Astrocyte (in vitro differentiated cells and primary cell): ENCODE data around the gene AURKAIP1. TPM values are rescaled to one million over a fixed set of nuclear protein-coding genes. Genes with fewer than 3 reads are reported as not detected.

Source experiments
- DNase-seq: peaks from one replicate; pipeline ENCODE4 v3.0.0-alpha.2; 2010; ENCODE audit warnings: low read depth
- FAIRE-seq: peaks from 2 replicates; lab custom pipeline; 2011; peaks lifted over from hg19 to GRCh38; lab: Jason Lieb, UNC
- H2AFZ ChIP-seq: 2 replicates; pipeline ENCODE4 v1.6.0; 2012; ENCODE audit warnings: low read depth, low read length, inconsistent platforms
- H3K27ac ChIP-seq: 2 replicates; pipeline ENCODE4 v1.5.1; 2011; ENCODE audit warnings: low read depth, low read length, inconsistent platforms
- H3K27me3 ChIP-seq: 2 replicates; pipeline ENCODE4 v1.6.0; 2011; ENCODE audit warnings: low read length, inconsistent platforms; ENCODE audit not compliant: insufficient read depth
- H3K36me3 ChIP-seq: 2 replicates; pipeline ENCODE4 v1.5.1; 2011; ENCODE audit warnings: low read length, inconsistent platforms; ENCODE audit not compliant: insufficient read depth
- H3K4me1 ChIP-seq: 2 replicates; pipeline ENCODE4 v1.5.1; 2011; ENCODE audit warnings: low read length, inconsistent platforms; ENCODE audit not compliant: insufficient read depth
- H3K4me2 ChIP-seq: 2 replicates; pipeline ENCODE4 v1.6.0; 2012; ENCODE audit warnings: low read length, inconsistent platforms
- H3K4me3 ChIP-seq: 2 replicates; pipeline ENCODE4 v1.5.1; 2011; ENCODE audit warnings: low read depth, mild to moderate bottlenecking, low read length, inconsistent platforms; ENCODE audit not compliant: insufficient read depth
- H3K79me2 ChIP-seq: 2 replicates; pipeline ENCODE4 v1.6.0; 2012; ENCODE audit warnings: mild to moderate bottlenecking, low read length, inconsistent platforms; ENCODE audit not compliant: insufficient read depth
- H3K9ac ChIP-seq: 2 replicates; pipeline ENCODE4 v1.6.0; 2012; ENCODE audit warnings: mild to moderate bottlenecking, low read length, inconsistent platforms
- H3K9me3 ChIP-seq: 2 replicates; pipeline ENCODE4 v1.5.1; 2012; ENCODE audit warnings: low read depth, mild to moderate bottlenecking, low read length, inconsistent platforms; ENCODE audit not compliant: insufficient read depth
- H4K20me1 ChIP-seq: 2 replicates; pipeline ENCODE4 v1.6.0; 2012; ENCODE audit warnings: low read length, inconsistent platforms; ENCODE audit not compliant: insufficient read depth
- H3K27ac Mint-ChIP-seq: one replicate; pipeline ENCODE4 v1.8.0; 2021; ENCODE audit warnings: mild to moderate bottlenecking, mixed read lengths; ENCODE audit not compliant: unreplicated experiment
- H3K27me3 Mint-ChIP-seq: one replicate; pipeline ENCODE4 v1.8.0; 2021; ENCODE audit warnings: low read depth, mixed read lengths; ENCODE audit not compliant: unreplicated experiment
- H3K36me3 Mint-ChIP-seq: one replicate; pipeline ENCODE4 v1.8.0; 2021; ENCODE audit warnings: low read depth, mixed read lengths; ENCODE audit not compliant: unreplicated experiment
- H3K4me1 Mint-ChIP-seq: one replicate; pipeline ENCODE4 v1.8.0; 2021; ENCODE audit warnings: low read depth, mixed read lengths; ENCODE audit not compliant: unreplicated experiment
- H3K4me3 Mint-ChIP-seq: one replicate; pipeline ENCODE4 v1.8.0; 2021; ENCODE audit warnings: mild to moderate bottlenecking, moderate library complexity, mixed read lengths; ENCODE audit not compliant: unreplicated experiment
- H3K9me3 Mint-ChIP-seq: one replicate; pipeline ENCODE4 v1.8.0; 2021; ENCODE audit warnings: mild to moderate bottlenecking, mixed read lengths; ENCODE audit not compliant: unreplicated experiment
- CTCF ChIP-seq: IDR thresholded peaks from 2 replicates; pipeline ENCODE4 v1.5.1; 2011; ENCODE audit warnings: low read depth, mild to moderate bottlenecking, inconsistent platforms, low read length, moderate library complexity; ENCODE audit not compliant: insufficient read depth
- EZH2 ChIP-seq: IDR thresholded peaks from 2 replicates; pipeline ENCODE4 v1.6.1; 2012; ENCODE audit warnings: mild to moderate bottlenecking, low read length, inconsistent platforms; ENCODE audit not compliant: insufficient read depth
- total RNA-seq: library from RNA; stranded (reverse); gene quantifications from 2 replicates; pipeline ENCODE4 v1.2.1, GENCODE V29; 2021

Gene AURKAIP1
- total RNA-seq, 1 donor from 2014 or later: 135 TPM

GRCh38 chr1:1347026-1347595, 27.9 kb downstream of the AURKAIP1 start:
- H3K27ac Mint-ChIP-seq: no peak overlapping the region
- FAIRE-seq (no peak), DNase-seq (no peak)
- Histone ChIP-seq H3K27me3 (no peaks in the 10 kb centered on the region), H3K36me3 (no peaks in the 10 kb centered on the region), H3K27ac (no peak overlapping the region), H3K9me3 (no peaks in the 10 kb centered on the region), H2AFZ (no peak overlapping the region), H3K4me3 (peak overlapping the region; percentile 79), H4K20me1 (peaks cover 69% of the 10 kb centered on the region), H3K9ac (peak overlapping the region; percentile 83), H3K4me1 (peaks cover 49% of the 10 kb centered on the region), H3K79me2 (peaks cover 67% of the 10 kb centered on the region), H3K4me2 (peak overlapping the region; percentile 99)
- H3K4me3 Mint-ChIP-seq: peak overlapping the region; percentile 87
- no peaks in the 10 kb centered on the region for H3K9me3 Mint-ChIP-seq
- H3K36me3 Mint-ChIP-seq: peaks cover 1% of the 10 kb centered on the region
- no peaks in the 10 kb centered on the region for H3K27me3 Mint-ChIP-seq
- TF ChIP-seq EZH2 (no peak), CTCF (no peak)
- peaks cover 13% of the 10 kb centered on the region for H3K4me1 Mint-ChIP-seq

GRCh38 chr1:1346501-1346890, 28.5 kb downstream of the AURKAIP1 start:
- Mint-ChIP-seq H3K27me3 (no peaks in the 10 kb centered on the region), H3K4me3 (peak overlapping the region; percentile 87), H3K36me3 (no peaks in the 10 kb centered on the region), H3K9me3 (no peaks in the 10 kb centered on the region), H3K27ac (no peak overlapping the region), H3K4me1 (peaks cover 10% of the 10 kb centered on the region)
- Histone ChIP-seq H4K20me1 (peaks cover 69% of the 10 kb centered on the region), H3K4me3 (no peak overlapping the region), H3K4me1 (peaks cover 47% of the 10 kb centered on the region), H3K36me3 (no peaks in the 10 kb centered on the region), H3K27ac (no peak overlapping the region), H2AFZ (no peak overlapping the region), H3K27me3 (no peaks in the 10 kb centered on the region), H3K4me2 (peak overlapping the region; percentile 99), H3K79me2 (peaks cover 68% of the 10 kb centered on the region), H3K9me3 (no peaks in the 10 kb centered on the region), H3K9ac (no peak overlapping the region)
- TF ChIP-seq CTCF: no peak
- TF ChIP-seq EZH2: no peak
- DNase-seq: no peak
- FAIRE-seq: no peak

GRCh38 chr1:1345860-1346500, 29.0 kb downstream of the AURKAIP1 start:
- H3K4me1 ChIP-seq: peaks cover 46% of the 10 kb centered on the region
- peak overlapping the region; percentile 12 for H3K27ac ChIP-seq
- TF ChIP-seq CTCF (no peak), EZH2 (no peak)
- no peak overlapping the region for H3K4me3 Mint-ChIP-seq
- no peaks in the 10 kb centered on the region for H3K27me3 ChIP-seq
- peak overlapping the region; percentile 36 for H3K9ac ChIP-seq
- DNase-seq: no peak
- no peaks in the 10 kb centered on the region for H3K9me3 Mint-ChIP-seq
- no peaks in the 10 kb centered on the region for H3K36me3 Mint-ChIP-seq
- peaks cover 10% of the 10 kb centered on the region for H3K4me1 Mint-ChIP-seq
- H3K27me3 Mint-ChIP-seq: no peaks in the 10 kb centered on the region
- peak overlapping the region; percentile 99 for H3K4me2 ChIP-seq
- no peak overlapping the region for H3K27ac Mint-ChIP-seq
- H3K4me3 ChIP-seq: no peak overlapping the region
- FAIRE-seq: no peak
- no peaks in the 10 kb centered on the region for H3K9me3 ChIP-seq
- peaks cover 73% of the 10 kb centered on the region for H4K20me1 ChIP-seq
- H3K36me3 ChIP-seq: peaks cover 4% of the 10 kb centered on the region
- no peak overlapping the region for H2AFZ ChIP-seq
- H3K79me2 ChIP-seq: peaks cover 74% of the 10 kb centered on the region
